Heart right ventricle (tissue), 16 donors: Measurements from ENCODE around the gene SLC34A2. TPM values are rescaled to one million over a fixed set of nuclear protein-coding genes. Genes with fewer than 3 reads are reported as not detected.

Source experiments
- ATAC-seq, 8 donors: fragments of 200-7000 bp; cut with Tn5 transposase; one replicate each; pipeline ENCODE4 v1.9.1; 2020; ENCODE audit warnings: mild to moderate bottlenecking in 8 of 8, moderate library complexity in 8 of 8, moderate number of reproducible peaks in 1 of 8
- DNase-seq, 2 donors: peaks; one replicate each; pipeline ENCODE4 v3.0.0-alpha.2; 2020
- H3K27ac ChIP-seq, 10 donors: fragments of 200-600 bp; sonication (generic) in 2 of 10; one replicate each; pipeline versions ENCODE4 v1.5.0 to v1.8.0; 2020 to 2022; ENCODE audit warnings: mild to moderate bottlenecking in 3 of 10
- H3K27me3 ChIP-seq, 7 donors: fragments of 200-600 bp; one replicate each; pipeline ENCODE4 v1.8.0; 2021 to 2022; ENCODE audit warnings: mild to moderate bottlenecking in 2 of 7
- H3K36me3 ChIP-seq, 9 donors: fragments of 200-600 bp; sonication (generic) in 1 of 9; one replicate each; pipeline versions ENCODE4 v1.5.0 to v1.8.0; 2020 to 2022; ENCODE audit warnings: mild to moderate bottlenecking in 2 of 9
- H3K4me1 ChIP-seq, 9 donors: fragments of 200-600 bp; sonication (generic) in 1 of 9; one replicate each; pipeline versions ENCODE4 v1.5.0 to v1.8.0; 2020 to 2022; ENCODE audit warnings: mild to moderate bottlenecking in 4 of 9
- H3K4me3 ChIP-seq, 10 donors: fragments of 200-600 bp; sonication (generic) in 2 of 10; one replicate each; pipeline versions ENCODE4 v1.5.0 to v1.8.0; 2020 to 2022; ENCODE audit warnings: mild to moderate bottlenecking in 7 of 10, moderate library complexity in 2 of 10
- H3K9me3 ChIP-seq, 11 donors: fragments of 200-600 bp in 10 of 11; sonication (generic) in 2 of 11; one replicate each; pipeline versions ENCODE4 v1.5.0 to v1.8.0; 2013 to 2022; ENCODE audit warnings: mild to moderate bottlenecking in 2 of 11, control low read depth in 1 of 11, moderate library complexity in 1 of 11
- CTCF ChIP-seq, 9 donors: fragments of 200-600 bp; sonication (generic) in 2 of 9; IDR thresholded peaks; one replicate each; pipeline versions ENCODE4 v1.5.0 to v1.8.0; 2021 to 2022; ENCODE audit warnings: antibody characterized with exemption in 9 of 9, mild to moderate bottlenecking in 5 of 9, moderate library complexity in 1 of 9
- WGBS, 2 donors: extraction: QIAGEN DNeasy Blood & Tissue Kit; methylation state at CpG; one replicate each; pipeline ENCODE4 v1.1.7; 2013; ENCODE audit warnings: inconsistent platforms in 1 of 2; 5-methylcytosine and 5-hydroxymethylcytosine counted together
- intact Hi-C, 10 donors: fragments of 100-400 bp; cut with DNase I; formaldehyde crosslinking; loops; one replicate each; pipeline versions ENCODE4 v1.11.1 to v1.14.2; 2022
- polyA plus RNA-seq, 2 donors: library from polyadenylated mRNA; stranded (reverse); fragments of 200-250 nt; gene quantifications; one replicate each; pipeline ENCODE4 v1.2.3, GENCODE V29; 2013
- total RNA-seq, 10 donors: library from RNA; stranded (reverse); fragmentation: NEBNext Ultra II Directional in 3 of 10; extraction: Animal tissue kit (Norgen Biotek cat#: 25700) in 3 of 10; gene quantifications; one replicate each; pipeline versions ENCODE4 v1.2.1 to v1.2.4, GENCODE V29; 2021 to 2023
- donor health status: Arrhythmogenic right ventricular cardiomyopathy.
- donor health status: ischemic (EF 13 %, LVEDD 7.1; RV severe dilation, severe dysfunction).
- donor health status: healthy with polysubstance abuse.
- donor health status: DM: no; HTN: yes; CAD: no.
- donor health status: DM: no; HTN: no; CAD: no.
- donor health status: ischemic (EF 25% LVEDD 6.9; RV normal size, moderate dysfunction).
- donor health status: ischemic (EF 25% LVEDD 5.7; RV mildly dilated, moderate dysfunction).
- donor health status: healthy.
- donor health status: DM: yes; HTN: yes; CAD: no.
- donor health status: Ischemic cardiomyopathy.
- donor health status: ischemic (EF 35%, LVEDD 5.7; RV mildly dilated, moderate dysfunction).
- donor health status: nonischemic (EF 11% LVEDD 7.7; RV severe dilation, severe dysfunction).
- donor health status: DM: yes; HTN: yes; CAD: no.
- donor health status: PGD.
- donor health status: ischemic (EF 29% LVEDD 5.4; RV normal size, mild dysfunction).
- donor health status: nonischemic (EF 23%, LVEDD 6.1; RV moderate dilation, normal function).

The SLC34A2 gene
- total and polyA plus RNA-seq, 12 donors, result 0.12 to 0.40 (median 0.17) TPM; not detected in 9

- Histone ChIP-seq H3K36me3 (no peaks in the 10 kb centered on the region), H3K27me3 (peaks cover 0 to 26% (median 0%) of the 10 kb centered on the region in 7 donors), H3K9me3 (no peaks in the 10 kb centered on the region), H3K4me1 (no peaks in the 10 kb centered on the region), H3K27ac (no peak overlapping the region), H3K4me3 (no peak overlapping the region)
- TF ChIP-seq CTCF (IDR thresholded peaks at IDR 0.05), result no peak
- WGBS, 2 donors, result 63 to 66% methylated on average over 6 of the region's 6 CpGs
- DNase-seq (no peak), ATAC-seq (no peak)
- intact Hi-C loops, result no loop called here
Measured at GRCh38 chr4:25614807-25615206, 40.8 kb upstream of the SLC34A2 start.

- DNase-seq (no peak), ATAC-seq (no peak)
- Histone ChIP-seq H3K9me3 (no peaks in the 10 kb centered on the region), H3K36me3 (no peaks in the 10 kb centered on the region), H3K27ac (no peak overlapping the region), H3K4me3 (no peak overlapping the region), H3K4me1 (no peaks in the 10 kb centered on the region), H3K27me3 (peaks cover 0 to 20% (median 6%) of the 10 kb centered on the region in 7 donors)
- no peak for TF ChIP-seq CTCF (IDR thresholded peaks at IDR 0.05)
- 53 to 57% methylated on average over 15 of the region's 15 CpGs for WGBS, 2 donors
- intact Hi-C loops, result no loop called here
Measured at GRCh38 chr4:25621027-25621930, 34.4 kb upstream of the SLC34A2 start.

GRCh38 chr4:25624616-25625015 lies 31.0 kb upstream of the SLC34A2 start:
- WGBS, 2 donors, result 27 to 48% methylated on average over 1 of the region's 1 CpG
- intact Hi-C loops, result no loop called here
- Histone ChIP-seq H3K36me3 (no peaks in the 10 kb centered on the region), H3K9me3 (no peaks in the 10 kb centered on the region), H3K27ac (no peak overlapping the region), H3K27me3 (peaks cover 0 to 28% (median 6%) of the 10 kb centered on the region in 7 donors), H3K4me3 (no peak overlapping the region), H3K4me1 (no peaks in the 10 kb centered on the region)
- ATAC-seq, result no peak
- no peak for TF ChIP-seq CTCF (IDR thresholded peaks at IDR 0.05)
- DNase-seq, result no peak

GRCh38 chr4:25628451-25628850 lies 27.2 kb upstream of the SLC34A2 start:
- no peaks in the 10 kb centered on the region for H3K36me3 ChIP-seq
- ATAC-seq (no peak), DNase-seq (no peak)
- TF ChIP-seq CTCF (IDR thresholded peaks at IDR 0.05), result no peak
- peaks cover 0 to 14% (median 4%) of the 10 kb centered on the region in 7 donors for H3K27me3 ChIP-seq
- H3K4me3 ChIP-seq, result no peak overlapping the region
- no peaks in the 10 kb centered on the region for H3K4me1 ChIP-seq
- intact Hi-C loops, result no loop called here
- no peaks in the 10 kb centered on the region for H3K9me3 ChIP-seq
- no peak overlapping the region for H3K27ac ChIP-seq
- 81 to 91% methylated on average over 2 of the region's 2 CpGs for WGBS, 2 donors
